Glutamatergic neuron (in vitro differentiated cells): ENCODE results near the gene OR14K1. TPM values are rescaled to one million over a fixed set of nuclear protein-coding genes. Genes with fewer than 3 reads are reported as not detected.
"Not testable (repeated sequence)": the region's sequence is repeated elsewhere in the genome, so short reads cannot be mapped to it uniquely, and the experiment has no call there.

Experiments used
- DNase-seq: peaks from one replicate; pipeline ENCODE4 v3.0.0; 2022
- H3K27ac Mint-ChIP-seq: one replicate; pipeline ENCODE4 v1.8.0; 2020; ENCODE audit warnings: mild to moderate bottlenecking, mixed read lengths, inconsistent platforms; ENCODE audit not compliant: unreplicated experiment
- H3K27me3 Mint-ChIP-seq: one replicate; pipeline ENCODE4 v1.8.0; 2020; ENCODE audit warnings: mild to moderate bottlenecking, moderate library complexity, mixed read lengths, inconsistent platforms; ENCODE audit not compliant: unreplicated experiment
- H3K36me3 Mint-ChIP-seq: one replicate; pipeline ENCODE4 v1.8.0; 2020; ENCODE audit warnings: mild to moderate bottlenecking, mixed read lengths, inconsistent platforms; ENCODE audit not compliant: unreplicated experiment
- H3K4me1 Mint-ChIP-seq: one replicate; pipeline ENCODE4 v1.8.0; 2020; ENCODE audit warnings: mild to moderate bottlenecking, low read depth, mixed read lengths, inconsistent platforms; ENCODE audit not compliant: unreplicated experiment
- H3K4me3 Mint-ChIP-seq: one replicate; pipeline ENCODE4 v1.8.0; 2020; ENCODE audit warnings: mild to moderate bottlenecking, mixed read lengths, inconsistent platforms; ENCODE audit not compliant: unreplicated experiment
- H3K9me3 Mint-ChIP-seq: one replicate; pipeline ENCODE4 v1.8.0; 2020; ENCODE audit warnings: mild to moderate bottlenecking, moderate library complexity, mixed read lengths, inconsistent platforms; ENCODE audit not compliant: unreplicated experiment
- long read RNA-seq: library from polyadenylated mRNA; unstranded; transcript quantifications from one replicate; pipeline ENCODE4 v2.0.0, GENCODE V29; 2020; ENCODE audit not compliant: unreplicated experiment
- total RNA-seq: library from RNA; stranded (reverse); fragmentation: NEBNext Ultra II Directional; extraction: Animal tissue kit (Norgen Biotek cat#: 25700); gene quantifications from one replicate; pipeline ENCODE4 v1.2.1, GENCODE V29; 2021; ENCODE audit not compliant: unreplicated experiment
- TF ChIP-seq, protein P1 (sequence below): fragments of 200-600 bp; sonication (generic); IDR thresholded peaks from one replicate; pipeline ENCODE4 v1.5.0; 2021; ENCODE audit not compliant: partially characterized antibody, unreplicated experiment

OR14K1 gene, protein sequence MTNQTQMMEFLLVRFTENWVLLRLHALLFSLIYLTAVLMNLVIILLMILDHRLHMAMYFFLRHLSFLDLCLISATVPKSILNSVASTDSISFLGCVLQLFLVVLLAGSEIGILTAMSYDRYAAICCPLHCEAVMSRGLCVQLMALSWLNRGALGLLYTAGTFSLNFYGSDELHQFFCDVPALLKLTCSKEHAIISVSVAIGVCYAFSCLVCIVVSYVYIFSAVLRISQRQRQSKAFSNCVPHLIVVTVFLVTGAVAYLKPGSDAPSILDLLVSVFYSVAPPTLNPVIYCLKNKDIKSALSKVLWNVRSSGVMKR
- total RNA-seq, result not detected
- long read RNA-seq, result 0 reads

DNA sequence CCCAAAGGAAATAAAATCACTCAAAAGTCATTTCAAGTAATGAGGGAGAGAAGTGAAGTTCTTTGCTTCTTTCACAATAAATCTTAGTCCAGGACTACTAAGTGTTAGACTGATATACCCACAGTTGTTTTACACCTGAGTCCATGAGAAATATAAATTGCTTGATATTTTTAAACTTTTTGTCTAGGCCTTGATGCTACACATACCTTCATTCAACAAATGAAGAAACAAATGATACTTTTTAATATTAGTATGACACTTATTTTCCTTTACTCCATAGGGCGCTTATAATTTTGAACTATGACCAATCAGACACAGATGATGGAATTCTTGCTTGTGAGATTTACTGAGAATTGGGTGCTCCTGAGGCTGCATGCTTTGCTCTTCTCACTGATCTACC lies at the start of gene OR14K1:
Gene OR14K1 (plus strand): TSS at position 301 of the 400 bp plus-strand sequence. CDS start 0 bp downstream, at position 301.
- Mint-ChIP-seq H3K4me3 (no peak within 1 kb of the TSS), H3K4me1 (no peaks in the 10 kb centered on the region), H3K36me3 (no peaks in the 10 kb centered on the region), H3K9me3 (no peaks in the 10 kb centered on the region), H3K27me3 (no peaks in the 10 kb centered on the region), H3K27ac (no peak within 1 kb of the TSS)
- TF ChIP-seq, protein P1, sequence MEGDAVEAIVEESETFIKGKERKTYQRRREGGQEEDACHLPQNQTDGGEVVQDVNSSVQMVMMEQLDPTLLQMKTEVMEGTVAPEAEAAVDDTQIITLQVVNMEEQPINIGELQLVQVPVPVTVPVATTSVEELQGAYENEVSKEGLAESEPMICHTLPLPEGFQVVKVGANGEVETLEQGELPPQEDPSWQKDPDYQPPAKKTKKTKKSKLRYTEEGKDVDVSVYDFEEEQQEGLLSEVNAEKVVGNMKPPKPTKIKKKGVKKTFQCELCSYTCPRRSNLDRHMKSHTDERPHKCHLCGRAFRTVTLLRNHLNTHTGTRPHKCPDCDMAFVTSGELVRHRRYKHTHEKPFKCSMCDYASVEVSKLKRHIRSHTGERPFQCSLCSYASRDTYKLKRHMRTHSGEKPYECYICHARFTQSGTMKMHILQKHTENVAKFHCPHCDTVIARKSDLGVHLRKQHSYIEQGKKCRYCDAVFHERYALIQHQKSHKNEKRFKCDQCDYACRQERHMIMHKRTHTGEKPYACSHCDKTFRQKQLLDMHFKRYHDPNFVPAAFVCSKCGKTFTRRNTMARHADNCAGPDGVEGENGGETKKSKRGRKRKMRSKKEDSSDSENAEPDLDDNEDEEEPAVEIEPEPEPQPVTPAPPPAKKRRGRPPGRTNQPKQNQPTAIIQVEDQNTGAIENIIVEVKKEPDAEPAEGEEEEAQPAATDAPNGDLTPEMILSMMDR, result no peak
- DNase-seq, result no peak

GRCh38 chr1:247701338-247701737 lies 37.1 kb upstream of the OR14K1 start:
- Mint-ChIP-seq H3K27me3 (no peaks in the 10 kb centered on the region), H3K36me3 (no peaks in the 10 kb centered on the region), H3K27ac (no peak overlapping the region), H3K4me3 (no peak overlapping the region), H3K4me1 (no peaks in the 10 kb centered on the region), H3K9me3 (no peaks in the 10 kb centered on the region)
- DNase-seq, result no peak
- TF ChIP-seq, protein P1, result no peak

- DNase-seq, H3K27me3 Mint-ChIP-seq, H3K4me1 Mint-ChIP-seq, H3K4me3 Mint-ChIP-seq, H3K36me3 Mint-ChIP-seq, H3K27ac Mint-ChIP-seq, H3K9me3 Mint-ChIP-seq: not testable (repeated sequence)
These were observed 27.7 kb upstream of the OR14K1 start for GRCh38 chr1:247710681-247711080.

- H3K36me3 Mint-ChIP-seq, result no peaks in the 10 kb centered on the region
- H3K27me3 Mint-ChIP-seq, result no peaks in the 10 kb centered on the region
- no peaks in the 10 kb centered on the region for H3K9me3 Mint-ChIP-seq
- TF ChIP-seq, protein P1, result no peak
- no peak for DNase-seq
- no peaks in the 10 kb centered on the region for H3K4me1 Mint-ChIP-seq
- H3K27ac Mint-ChIP-seq, result no peak overlapping the region
- no peak overlapping the region for H3K4me3 Mint-ChIP-seq
These were observed 24.7 kb upstream of the OR14K1 start for GRCh38 chr1:247713753-247714152.

GRCh38 chr1:247716546-247716945 lies 21.9 kb upstream of the OR14K1 start, which contains the start of gene OR6F1:
TSS of gene OR6F1 (minus strand) at chr1:247716646. CDS start at chr1:247712755, 3,891 bp downstream.
- Mint-ChIP-seq H3K4me1 (no peaks in the 10 kb centered on the region), H3K4me3 (no peak within 1 kb of the TSS), H3K27me3 (no peaks in the 10 kb centered on the region), H3K9me3 (no peaks in the 10 kb centered on the region), H3K27ac (no peak within 1 kb of the TSS), H3K36me3 (no peaks in the 10 kb centered on the region)
- no peak for DNase-seq
- TF ChIP-seq, protein P1, result no peak
